Vagina (tissue), 2 donors: ENCODE measurements around the gene TMEM169.

Source experiments
- CTCF ChIP-seq, 3 experiments: fragments of 450-650 bp in 2 of 3; fragments of 200-600 bp in 1 of 3; sonication (generic) in 1 of 3; IDR thresholded peaks; one replicate each; pipeline ENCODE4 v1.5.1; 2017 to 2019; ENCODE audit warnings: antibody characterized with exemption in 3 of 3, mild to moderate bottlenecking in 2 of 3, moderate library complexity in 2 of 3
- POLR2AphosphoS5 ChIP-seq, 2 donors: sonication (generic); formaldehyde crosslinking; IDR thresholded peaks; one replicate each; pipeline ENCODE4 v1.9.0; 2017; ENCODE audit warnings: antibody characterized with exemption in 2 of 2, mild to moderate bottlenecking in 2 of 2, low read depth in 1 of 2; ENCODE audit not compliant: insufficient read depth in 1 of 2

DNA sequence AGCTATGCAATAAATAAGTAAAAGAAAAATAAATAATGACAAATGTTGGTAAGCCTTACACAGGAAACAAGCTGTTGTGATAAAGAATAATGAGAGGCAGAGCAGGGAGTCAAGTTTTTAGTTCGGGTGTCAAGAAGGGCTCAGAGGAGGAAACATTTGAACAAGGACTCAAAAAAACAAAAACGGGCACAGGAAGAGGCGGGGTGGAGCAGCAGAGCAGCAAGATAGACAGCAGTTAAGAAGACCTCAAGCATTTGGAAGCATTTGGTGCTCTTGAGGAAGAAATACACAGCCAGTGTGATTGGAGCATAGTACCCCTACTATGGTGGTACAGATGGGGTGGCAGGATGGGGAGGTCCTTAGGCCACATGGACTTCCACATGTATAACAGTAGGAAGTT, 2.8 kb downstream of the TMEM169 start:
- no peak for TF ChIP-seq CTCF (IDR thresholded peaks at IDR 0.05)
- TF ChIP-seq POLR2AphosphoS5 (IDR thresholded peaks at IDR 0.05; ENCODE audit: insufficient read depth in 1 of 2, low read depth in 1 of 2): no peak
